ENCODE results near the gene SETX. TPM values are rescaled to one million over a fixed set of nuclear protein-coding genes. Genes with fewer than 3 reads are reported as not detected.

Gene SETX
- total RNA-seq, 1 experiment from 2014 or later = 44.3 TPM

DNA sequence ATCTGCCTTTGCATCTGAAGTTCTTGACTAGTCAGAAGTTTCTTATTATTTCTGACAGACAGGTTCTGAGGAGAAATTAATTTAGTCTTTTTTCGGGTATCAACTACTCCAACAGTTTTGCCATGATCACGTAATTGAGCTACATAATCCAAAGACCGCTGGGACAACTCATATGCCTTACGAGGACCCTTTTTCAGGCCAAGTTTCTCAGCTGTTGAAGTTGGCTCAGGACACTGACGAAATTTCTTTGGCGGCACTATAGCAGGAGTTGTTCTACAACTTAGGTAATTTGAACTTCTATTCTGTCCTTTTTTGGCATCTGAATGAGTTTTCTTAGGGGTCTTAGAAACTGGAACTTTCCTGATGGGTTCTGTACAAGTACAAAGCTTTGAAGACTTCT, 27.2 kb downstream of the SETX start:
- no peak overlapping the region for H3K4me3 Mint-ChIP-seq
- Histone ChIP-seq H3K4me2 (ENCODE audit: insufficient read depth, insufficient read length, low read length) (no peak overlapping the region), H3T11ph (ENCODE audit: low read length) (no peak overlapping the region), H3K9me3 (ENCODE audit: control insufficient read depth, low read depth, low read length) (no peaks in the 10 kb centered on the region), H3K79me1 (ENCODE audit: insufficient read depth, low read depth, low read length, poor library complexity, severe bottlenecking) (peaks cover 3% of the 10 kb centered on the region), H3K4ac (ENCODE audit: low read depth, low read length) (no peak overlapping the region), H4K8ac (replicated peaks; ENCODE audit: insufficient read length, low read depth, low read length) (no peak overlapping the region), H2BK5ac (ENCODE audit: insufficient read length, low read length) (no peak overlapping the region), H3K79me2 (ENCODE audit: insufficient read depth, low read length) (no peaks in the 10 kb centered on the region), H3K18ac (ENCODE audit: insufficient read length, low read depth, low read length) (no peak overlapping the region), H2BK120ac (ENCODE audit: low read depth, low read length, poor library complexity, severe bottlenecking) (no peak overlapping the region), H3K56ac (ENCODE audit: insufficient read length, low read depth, low read length) (no peak overlapping the region), H4K20me1 (ENCODE audit: control insufficient read depth, insufficient read depth, insufficient read length) (no peaks in the 10 kb centered on the region), H4K5ac (ENCODE audit: insufficient read length, low read depth, low read length) (no peak overlapping the region), H2AFZ (ENCODE audit: low read length) (no peak overlapping the region), H3K23ac (ENCODE audit: insufficient read length, low read depth, low read length) (no peak overlapping the region), H4K91ac (ENCODE audit: insufficient read length, low read depth, low read length) (no peak overlapping the region), H3K27me3 (ENCODE audit: insufficient read depth, low read length) (no peaks in the 10 kb centered on the region), H2AK5ac (ENCODE audit: insufficient read length, low read length) (no peak overlapping the region), H2BK15ac (ENCODE audit: low read depth, low read length) (no peak overlapping the region), H2BK12ac (ENCODE audit: insufficient read length, low read depth, low read length) (no peak overlapping the region), H3K9ac (ENCODE audit: extremely low read depth, insufficient read length, low read length) (no peak overlapping the region), H3K14ac (ENCODE audit: insufficient read depth, low read length) (no peak overlapping the region), H3K23me2 (ENCODE audit: insufficient read length, low read depth, low read length, poor library complexity, severe bottlenecking) (no peaks in the 10 kb centered on the region), H2BK20ac (ENCODE audit: low read depth, low read length, poor library complexity, severe bottlenecking) (no peak overlapping the region), H3K27ac (ENCODE audit: insufficient read length, low read depth, low read length) (no peak overlapping the region), H3K4me1 (ENCODE audit: insufficient read depth, low read length) (no peaks in the 10 kb centered on the region)
- no peaks in the 10 kb centered on the region for H3K4me1 Mint-ChIP-seq
- no peak for DNase-seq
- H3K9me3 Mint-ChIP-seq = no peaks in the 10 kb centered on the region
- H3K27ac Mint-ChIP-seq = no peak overlapping the region
- no CpG with 5 or more reads among the region's 6 CpGs for WGBS (ENCODE audit: extremely low coverage, insufficient read length, low lambda C conversion rate)
- no peaks in the 10 kb centered on the region for H3K27me3 Mint-ChIP-seq (ENCODE audit: low read depth)
- no peak for TF ChIP-seq CTCF (conservative IDR thresholded peaks at IDR 0.05)
- peaks cover 46 to 95% (median 83%) of the 10 kb centered on the region in 3 experiments; a peak in 6 of 7 replicates for H3K36me3 Mint-ChIP-seq (ENCODE audit: insufficient read depth in 1 of 3, low read depth in 3 of 3)
